Keratinocyte (primary cell): ENCODE measurements around the gene ATRNL1. TPM values are rescaled to one million over a fixed set of nuclear protein-coding genes. Genes with fewer than 3 reads are reported as not detected.
A peak's percentile ranks its signal among the peaks of the same experiment; 100 is the strongest.

Source experiments
- DNase-seq: peaks from one replicate; pipeline ENCODE4 v3.0.0-alpha.2; 2011; ENCODE audit warnings: low read depth, missing footprints, low spot score
- FAIRE-seq: peaks from 2 replicates; lab custom pipeline; 2011; peaks lifted over from hg19 to GRCh38; lab: Jason Lieb, UNC
- H2AFZ ChIP-seq: 2 replicates; pipeline ENCODE4 v1.6.0; 2012; ENCODE audit warnings: low read length, control low read depth, inconsistent platforms; ENCODE audit not compliant: control insufficient read depth
- H3K27ac ChIP-seq: 2 replicates; pipeline ENCODE4 v1.5.1; 2011; ENCODE audit warnings: low read length; ENCODE audit not compliant: control insufficient read depth, insufficient read depth
- H3K27me3 ChIP-seq: 3 replicates; pipeline ENCODE4 v1.6.0; 2011; ENCODE audit warnings: low read length; ENCODE audit not compliant: control insufficient read depth, insufficient read depth; ENCODE audit errors: extremely low read depth
- H3K36me3 ChIP-seq, 2 experiments: 2 replicates in 1 of 2; 3 replicates in 1 of 2; pipeline ENCODE4 v1.5.1; 2011; ENCODE audit warnings: low read length in 2 of 2, mild to moderate bottlenecking in 1 of 2; ENCODE audit not compliant: control insufficient read depth in 2 of 2, insufficient read depth in 2 of 2; ENCODE audit errors: extremely low read depth in 1 of 2
- H3K4me1 ChIP-seq: 3 replicates; pipeline ENCODE4 v1.5.1; 2011; ENCODE audit warnings: low read length; ENCODE audit not compliant: control insufficient read depth, insufficient read depth; ENCODE audit errors: extremely low read depth
- H3K4me2 ChIP-seq: 3 replicates; pipeline ENCODE4 v1.6.0; 2011; ENCODE audit warnings: low read depth, low read length; ENCODE audit not compliant: control insufficient read depth, insufficient read depth; ENCODE audit errors: extremely low read depth
- H3K4me3 ChIP-seq, 3 experiments: fragments of 200-600 bp in 1 of 3; sonication (generic) in 1 of 3; 2 replicates in 2 of 3; 3 replicates in 1 of 3; pipeline ENCODE4 v1.5.1; 2011 to 2016; ENCODE audit warnings: low read length in 3 of 3, mild to moderate bottlenecking in 3 of 3, control low read depth in 2 of 3, inconsistent platforms in 1 of 3, low read depth in 1 of 3, mixed read lengths in 1 of 3, mixed run types in 1 of 3, moderate library complexity in 1 of 3; ENCODE audit not compliant: control insufficient read depth in 2 of 3, insufficient read depth in 2 of 3; ENCODE audit errors: extremely low read depth in 1 of 3
- H3K79me2 ChIP-seq: 2 replicates; pipeline ENCODE4 v1.6.0; 2012; ENCODE audit warnings: low read length; ENCODE audit not compliant: control insufficient read depth, insufficient read depth
- H3K9ac ChIP-seq: 3 replicates; pipeline ENCODE4 v1.6.0; 2011; ENCODE audit warnings: low read length; ENCODE audit not compliant: control insufficient read depth, insufficient read depth; ENCODE audit errors: extremely low read depth
- H3K9me1 ChIP-seq: 3 replicates; pipeline ENCODE4 v1.6.0; 2011; ENCODE audit warnings: low read length; ENCODE audit not compliant: control insufficient read depth, insufficient read depth; ENCODE audit errors: extremely low read depth
- H3K9me3 ChIP-seq: 2 replicates; pipeline ENCODE4 v1.5.1; 2012; ENCODE audit warnings: low read depth, low read length; ENCODE audit not compliant: control insufficient read depth
- H4K20me1 ChIP-seq: 3 replicates; pipeline ENCODE4 v1.6.0; 2011; ENCODE audit warnings: low read length; ENCODE audit not compliant: control insufficient read depth, insufficient read depth; ENCODE audit errors: extremely low read depth
- EZH2 ChIP-seq: IDR thresholded peaks from one replicate; pipeline ENCODE4 v1.6.1; 2012; ENCODE audit warnings: inconsistent platforms, mild to moderate bottlenecking, low read length, moderate library complexity
- dilution Hi-C: fragments of 300-500 bp; cut with MboI; formaldehyde crosslinking; loops from one replicate; pipeline ENCODE4 v1.7.0; 2020; ENCODE audit warnings: low sequenced_read_pairs; ENCODE audit not compliant: extremely low pct_ligation_motif_present
- polyA plus RNA-seq, 5 experiments: library from polyadenylated mRNA; depleted of rRNA in 3 of 5; stranded (reverse) in 3 of 5; stranded (forward) in 1 of 5; unstranded in 1 of 5; fragments of >200 nt; gene quantifications; 1 replicate in 1 of 5; 2 replicates in 3 of 5; 3 replicates in 1 of 5; pipeline versions ENCODE4 v1.2.1 to v1.2.3, GENCODE V29; 2011 to 2012; ENCODE audit warnings: missing spikeins in 2 of 5, low read depth in 1 of 5, low replicate concordance in 1 of 5
- TF ChIP-seq, protein P1 (sequence below), 3 experiments: IDR thresholded peaks in 1 of 3; conservative IDR thresholded peaks in 1 of 3; optimal IDR thresholded peaks in 1 of 3; 2 replicates in 2 of 3; 3 replicates in 1 of 3; pipeline versions ENCODE3 to v1.5.1; 2011; ENCODE audit warnings: low read length in 3 of 3, mild to moderate bottlenecking in 3 of 3, moderate library complexity in 2 of 3, control low read depth in 1 of 3, inconsistent platforms in 1 of 3; ENCODE audit not compliant: insufficient read depth in 2 of 3; ENCODE audit errors: extremely low read depth in 1 of 3

The ATRNL1 gene
- polyA plus RNA-seq, 1 donor (not counting 4 experiments of a cell fraction or from before 2014, with no cell fraction given) = 0.07 TPM

GRCh38 chr10:115951242-115951641 lies 858.1 kb downstream of the ATRNL1 start:
- H3K27ac ChIP-seq = no peak overlapping the region
- FAIRE-seq = no peak
- dilution Hi-C loops = no loop called here

GRCh38 chr10:115953281-115953680 lies 860.1 kb downstream of the ATRNL1 start:
- TF ChIP-seq EZH2 = no peak
- TF ChIP-seq, protein P1, sequence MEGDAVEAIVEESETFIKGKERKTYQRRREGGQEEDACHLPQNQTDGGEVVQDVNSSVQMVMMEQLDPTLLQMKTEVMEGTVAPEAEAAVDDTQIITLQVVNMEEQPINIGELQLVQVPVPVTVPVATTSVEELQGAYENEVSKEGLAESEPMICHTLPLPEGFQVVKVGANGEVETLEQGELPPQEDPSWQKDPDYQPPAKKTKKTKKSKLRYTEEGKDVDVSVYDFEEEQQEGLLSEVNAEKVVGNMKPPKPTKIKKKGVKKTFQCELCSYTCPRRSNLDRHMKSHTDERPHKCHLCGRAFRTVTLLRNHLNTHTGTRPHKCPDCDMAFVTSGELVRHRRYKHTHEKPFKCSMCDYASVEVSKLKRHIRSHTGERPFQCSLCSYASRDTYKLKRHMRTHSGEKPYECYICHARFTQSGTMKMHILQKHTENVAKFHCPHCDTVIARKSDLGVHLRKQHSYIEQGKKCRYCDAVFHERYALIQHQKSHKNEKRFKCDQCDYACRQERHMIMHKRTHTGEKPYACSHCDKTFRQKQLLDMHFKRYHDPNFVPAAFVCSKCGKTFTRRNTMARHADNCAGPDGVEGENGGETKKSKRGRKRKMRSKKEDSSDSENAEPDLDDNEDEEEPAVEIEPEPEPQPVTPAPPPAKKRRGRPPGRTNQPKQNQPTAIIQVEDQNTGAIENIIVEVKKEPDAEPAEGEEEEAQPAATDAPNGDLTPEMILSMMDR (optimal IDR thresholded peaks at IDR 0.05 in 1 of 3, IDR thresholded peaks at IDR 0.05 in 1 of 3, conservative IDR thresholded peaks at IDR 0.05 in 1 of 3; ENCODE audit: extremely low read depth in 1 of 3, insufficient read depth in 2 of 3, low read length in 3 of 3) = no peak
- H3K4me2 ChIP-seq = no peak overlapping the region
- H3K27ac ChIP-seq = no peak overlapping the region
- H3K4me3 ChIP-seq = no peak overlapping the region
- DNase-seq (no peak), FAIRE-seq (no peak)
- no peak overlapping the region for H3K9ac ChIP-seq
- no peaks in the 10 kb centered on the region for H3K9me3 ChIP-seq
- H3K79me2 ChIP-seq = no peaks in the 10 kb centered on the region
- dilution Hi-C loops = no loop called here
- no peaks in the 10 kb centered on the region for H3K9me1 ChIP-seq
- H3K27me3 ChIP-seq = no peaks in the 10 kb centered on the region
- H2AFZ ChIP-seq = no peak overlapping the region
- peaks cover 4% of the 10 kb centered on the region for H3K4me1 ChIP-seq
- no peaks in the 10 kb centered on the region for H4K20me1 ChIP-seq
- no peaks in the 10 kb centered on the region for H3K36me3 ChIP-seq

More at GRCh38 chr10:115951242-115951641, 858.1 kb downstream of the ATRNL1 start:
- no peaks in the 10 kb centered on the region for H3K36me3 ChIP-seq
- peaks cover 7% of the 10 kb centered on the region for H3K4me1 ChIP-seq
- no peaks in the 10 kb centered on the region for H3K27me3 ChIP-seq
- H3K4me3 ChIP-seq = no peak overlapping the region
- H3K79me2 ChIP-seq = no peaks in the 10 kb centered on the region
- TF ChIP-seq EZH2 = no peak
- TF ChIP-seq, protein P1 (optimal IDR thresholded peaks at IDR 0.05 in 1 of 3, IDR thresholded peaks at IDR 0.05 in 1 of 3, conservative IDR thresholded peaks at IDR 0.05 in 1 of 3; ENCODE audit: extremely low read depth in 1 of 3, insufficient read depth in 2 of 3, low read length in 3 of 3) = no peak
- no peak overlapping the region for H3K9ac ChIP-seq
- H3K9me1 ChIP-seq = no peaks in the 10 kb centered on the region
- H3K9me3 ChIP-seq = no peaks in the 10 kb centered on the region
- peak overlapping the region; percentile 44 for H2AFZ ChIP-seq
- H3K4me2 ChIP-seq = no peak overlapping the region
- DNase-seq = no peak
- H4K20me1 ChIP-seq = no peaks in the 10 kb centered on the region
